ENCODE measurements around the gene MEX3B. TPM values are rescaled to one million over a fixed set of nuclear protein-coding genes. Genes with fewer than 3 reads are reported as not detected.
"Not testable (repeated sequence)": the region's sequence is repeated elsewhere in the genome, so short reads cannot be mapped to it uniquely, and the experiment has no call there.

MEX3B gene
- total RNA-seq, 2 donors from 2014 or later, result 0.27 to 1.4 TPM

- intact Hi-C loops (cut with DNase I, micrococcal nuclease), result no loop called here
- no peak for ATAC-seq
Measured at GRCh38 chr15:82056958-82057823, 11.4 kb upstream of the MEX3B start.

GRCh38 chr15:82052751-82053150, 6.9 kb upstream of the MEX3B start:
- ATAC-seq (no peak), DNase-seq (no peak)
- intact Hi-C loops (cut with DNase I, micrococcal nuclease), result no loop called here

More at GRCh38 chr15:82056958-82057823, 11.4 kb upstream of the MEX3B start:
- no peak for DNase-seq

- DNase-seq, result no peak
- intact Hi-C loops (cut with DNase I, micrococcal nuclease), result no loop called here
- no peak for ATAC-seq
Measured at GRCh38 chr15:82051664-82052063, 5.8 kb upstream of the MEX3B start.

- ATAC-seq (no peak), DNase-seq (no peak)
- intact Hi-C loops (cut with DNase I, micrococcal nuclease), result no loop called here
Measured at GRCh38 chr15:82048811-82049210, 3.0 kb upstream of the MEX3B start.

- ATAC-seq (no peak), DNase-seq (peak in 1 of 2 donors; percentile 30)
- intact Hi-C loops (cut with DNase I, micrococcal nuclease), result no loop called here
Measured at GRCh38 chr15:82047453-82048400, 1.9 kb upstream of the MEX3B start.

- ATAC-seq (peak; percentile 86), DNase-seq (peak; percentile 87 to 89)
- intact Hi-C loops (cut with DNase I, micrococcal nuclease), result no loop called here
Measured at GRCh38 chr15:82046666-82047452, 1.0 kb upstream of the MEX3B start.

- ATAC-seq (no peak), DNase-seq (peak; percentile 30 to 53)
- intact Hi-C loops (cut with DNase I, micrococcal nuclease), result no loop called here
Measured at GRCh38 chr15:82045179-82045891, 483 bp downstream of the MEX3B start.

GRCh38 chr15:82044373-82045178, 1.2 kb downstream of the MEX3B start:
- ATAC-seq, result no peak
- DNase-seq, result peak; percentile 40 to 48
- intact Hi-C loops (cut with DNase I, micrococcal nuclease), result no loop called here

GRCh38 chr15:82043796-82044372, 1.9 kb downstream of the MEX3B start:
- intact Hi-C loops (cut with DNase I, micrococcal nuclease), result no loop called here
- DNase-seq, result peak in 1 of 2 donors; percentile 27
- no peak for ATAC-seq

- intact Hi-C loops (cut with DNase I, micrococcal nuclease), result no loop called here
- DNase-seq (no peak), ATAC-seq (no peak)
Measured at GRCh38 chr15:82043130-82043673, 2.6 kb downstream of the MEX3B start.

- intact Hi-C loops (cut with DNase I, micrococcal nuclease), result no loop called here
- peak; percentile 58 for ATAC-seq
- DNase-seq, result peak in 1 of 2 donors; percentile 12
Measured at GRCh38 chr15:82040862-82041261, 5.0 kb downstream of the MEX3B start.

- intact Hi-C loops (cut with DNase I, micrococcal nuclease), result no loop called here
- ATAC-seq (no peak), DNase-seq (no peak)
Measured at GRCh38 chr15:82040390-82040789, 5.4 kb downstream of the MEX3B start.

GRCh38 chr15:82039871-82040270, 5.9 kb downstream of the MEX3B start:
- intact Hi-C loops (cut with DNase I, micrococcal nuclease), result no loop called here

GRCh38 chr15:82036461-82036860, 9.4 kb downstream of the MEX3B start:
- intact Hi-C loops (cut with DNase I, micrococcal nuclease), result no loop called here
- DNase-seq (no peak), ATAC-seq (no peak)

More at GRCh38 chr15:82039871-82040270, 5.9 kb downstream of the MEX3B start:
- DNase-seq (no peak), ATAC-seq (no peak)

- ATAC-seq, result no peak
- intact Hi-C loops (cut with DNase I, micrococcal nuclease), result no loop called here
- DNase-seq, result no peak
Measured at GRCh38 chr15:82031871-82032270, 13.9 kb downstream of the MEX3B start.

- DNase-seq (no peak), ATAC-seq (no peak)
- intact Hi-C loops (cut with DNase I, micrococcal nuclease), result no loop called here
Measured at GRCh38 chr15:82030176-82030575, 15.6 kb downstream of the MEX3B start.

- intact Hi-C loops (cut with DNase I, micrococcal nuclease); ATAC-seq; DNase-seq: not testable (repeated sequence)
Measured at GRCh38 chr15:82028163-82028562, 17.7 kb downstream of the MEX3B start.
